ENCODE data around the gene TARBP1. TPM values are rescaled to one million over a fixed set of nuclear protein-coding genes. Genes with fewer than 3 reads are reported as not detected.

TARBP1 gene
- total and polyA plus RNA-seq, 9 donors: 4.8 to 26.3 (median 10.8) TPM

- TF ChIP-seq EP300 (IDR thresholded peaks at IDR 0.05) (no peak), CTCF (IDR thresholded peaks at IDR 0.05) (no peak), POLR2A (IDR thresholded peaks at IDR 0.05) (no peak)
- no peaks in the 10 kb centered on the region for H3K9me3 ChIP-seq
- H3K27ac ChIP-seq: no peak overlapping the region
- H3K4me3 ChIP-seq: no peak overlapping the region
- H3K4me1 ChIP-seq (ENCODE audit: insufficient read depth): peaks cover 8% of the 10 kb centered on the region
- H3K27me3 ChIP-seq: no peaks in the 10 kb centered on the region
- WGBS, 3 donors: 66 to 83% (median 67%) methylated on average over 4 of the region's 4 CpGs
- no peak for DNase-seq
- no peaks in the 10 kb centered on the region for H3K36me3 ChIP-seq
- intact Hi-C loops (cut with DNase I): loop anchor here in 2 of 4 donors (10.0 kb wide), 2 partner anchors 221 to 231 kb away; no protein-coding TSS in a partner anchor
These were observed 24.4 kb upstream of the TARBP1 start for GRCh38 chr1:234503193-234504050.

GRCh38 chr1:234502785-234503184, 23.8 kb upstream of the TARBP1 start:
- no peak overlapping the region for H3K27ac ChIP-seq
- no peak overlapping the region for H3K4me3 ChIP-seq
- peaks cover 8% of the 10 kb centered on the region for H3K4me1 ChIP-seq (ENCODE audit: insufficient read depth)
- no peak for DNase-seq
- no peak for TF ChIP-seq CTCF (IDR thresholded peaks at IDR 0.05)
- no peak for TF ChIP-seq POLR2A (IDR thresholded peaks at IDR 0.05)
- TF ChIP-seq EP300 (IDR thresholded peaks at IDR 0.05): no peak
- H3K36me3 ChIP-seq: no peaks in the 10 kb centered on the region
- H3K9me3 ChIP-seq: no peaks in the 10 kb centered on the region
- intact Hi-C loops (cut with DNase I): loop anchor here in 2 of 4 donors (10.0 kb wide), 2 partner anchors 222 to 232 kb away; no protein-coding TSS in a partner anchor
- no peaks in the 10 kb centered on the region for H3K27me3 ChIP-seq

GRCh38 chr1:234500269-234500668, 21.3 kb upstream of the TARBP1 start:
- Histone ChIP-seq H3K9me3 (no peaks in the 10 kb centered on the region), H3K4me3 (no peak overlapping the region), H3K27ac (peak overlapping the region in 1 of 2 donors; percentile 74), H3K4me1 (ENCODE audit: insufficient read depth) (peaks cover 8% of the 10 kb centered on the region), H3K27me3 (no peaks in the 10 kb centered on the region), H3K36me3 (no peaks in the 10 kb centered on the region)
- peak in 1 of 5 donors; percentile 43 for DNase-seq
- no peak for TF ChIP-seq EP300 (IDR thresholded peaks at IDR 0.05)
- no peak for TF ChIP-seq CTCF (IDR thresholded peaks at IDR 0.05)
- no peak for TF ChIP-seq POLR2A (IDR thresholded peaks at IDR 0.05)
- 50 to 81% (median 65%) methylated on average over 2 of the region's 2 CpGs for WGBS, 3 donors
- intact Hi-C loops (cut with DNase I): loop anchor here in 2 of 4 donors (10.0 kb wide), 2 partner anchors 225 to 235 kb away; no protein-coding TSS in a partner anchor

- H3K36me3 ChIP-seq: no peaks in the 10 kb centered on the region
- H3K27ac ChIP-seq: peak overlapping the region; percentile 58 to 74
- intact Hi-C loops (cut with DNase I): loop anchor here in 3 of 4 donors (2.0 to 10.0 kb wide), 8 partner anchors 33 to 585 kb away; no protein-coding TSS in a partner anchor
- H3K4me1 ChIP-seq (ENCODE audit: insufficient read depth): peaks cover 8% of the 10 kb centered on the region
- no peaks in the 10 kb centered on the region for H3K9me3 ChIP-seq
- no peaks in the 10 kb centered on the region for H3K27me3 ChIP-seq
- no peak for DNase-seq
- TF ChIP-seq POLR2A (IDR thresholded peaks at IDR 0.05): no peak
- no peak for TF ChIP-seq CTCF (IDR thresholded peaks at IDR 0.05)
- no peak for TF ChIP-seq EP300 (IDR thresholded peaks at IDR 0.05)
- WGBS, 3 donors: 50 to 66% (median 54%) methylated on average over 4 of the region's 4 CpGs
- no peak overlapping the region for H3K4me3 ChIP-seq
These were observed 20.9 kb upstream of the TARBP1 start for GRCh38 chr1:234499943-234500245.

All from ovary (tissue), 9 donors.